B cell (primary cell): ENCODE results near the gene RTKN.

Experiments
- CTCF ChIP-seq: fragments of 200-600 bp; IDR thresholded peaks from one replicate; pipeline ENCODE4 v1.8.0; 2022; ENCODE audit warnings: antibody characterized with exemption, mild to moderate bottlenecking
- EZH2 ChIP-seq: IDR thresholded peaks from 2 replicates; pipeline ENCODE4 v1.6.1; 2012; ENCODE audit warnings: borderline replicate concordance, low read depth, mild to moderate bottlenecking, moderate library complexity, low read length; ENCODE audit not compliant: insufficient read depth, poor library complexity, severe bottlenecking

- TF ChIP-seq CTCF (no peak), EZH2 (no peak)
Measured at GRCh38 chr2:74462786-74463105, 21.0 kb upstream of the RTKN start.
